ENCODE data around the gene FOXA3.

The FOXA3 gene

GRCh38 chr19:45873219-45873772 lies 9.2 kb downstream of the FOXA3 start:
- DNase-seq (ENCODE audit: low spot score): no peak

GRCh38 chr19:45874620-45874966 lies 10.5 kb downstream of the FOXA3 start:
- no peak for DNase-seq (ENCODE audit: low spot score)

- no peak for DNase-seq (ENCODE audit: low spot score)
Measured at GRCh38 chr19:45876161-45876410, 12.0 kb downstream of the FOXA3 start.

- DNase-seq (ENCODE audit: low spot score): no peak
Measured at GRCh38 chr19:45876411-45877197, 12.5 kb downstream of the FOXA3 start.

DNA sequence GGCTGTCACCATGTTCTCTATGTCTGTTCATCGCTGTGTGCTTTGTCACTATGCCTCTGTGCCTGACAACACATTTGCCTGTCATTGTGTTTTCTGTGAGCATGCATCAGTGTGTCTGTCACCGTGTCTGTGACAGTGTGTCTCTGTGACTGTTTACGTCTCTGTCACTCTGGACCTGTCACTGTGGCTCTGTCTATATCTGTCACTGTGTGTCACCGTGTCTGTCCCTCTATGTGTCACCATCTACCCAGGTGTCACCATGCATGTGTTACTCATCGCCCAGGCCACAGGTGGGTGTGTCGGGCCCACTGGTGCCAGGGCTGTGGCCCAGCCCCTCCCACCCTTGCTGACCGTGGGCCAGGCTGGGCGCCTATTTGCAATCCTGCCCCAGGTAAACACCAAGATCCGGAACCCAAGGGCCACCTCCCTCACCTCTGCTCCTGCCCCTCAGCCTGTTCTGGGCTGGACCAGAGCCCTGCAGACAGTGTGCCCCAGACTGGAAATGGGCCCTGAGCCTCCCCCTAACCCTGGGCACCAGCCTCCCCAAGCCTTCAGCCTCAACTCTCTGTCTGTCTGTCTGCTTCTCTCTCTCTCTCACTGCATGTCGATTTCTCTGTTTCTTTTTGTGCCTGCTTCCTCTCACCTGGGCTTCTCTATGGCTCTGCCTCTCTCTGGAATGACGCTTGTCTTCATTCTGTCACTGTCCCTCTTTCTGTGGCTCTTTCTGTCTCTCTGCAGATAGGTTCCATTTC lies 14.1 kb downstream of the FOXA3 start:
- no peak for DNase-seq (ENCODE audit: low spot score)

GRCh38 chr19:45879055-45879454 lies 14.9 kb downstream of the FOXA3 start:
- no peak for DNase-seq (ENCODE audit: low spot score)

GRCh38 chr19:45879971-45880370 lies 15.8 kb downstream of the FOXA3 start:
- DNase-seq (ENCODE audit: low spot score): no peak

- DNase-seq (ENCODE audit: low spot score): no peak
Measured at GRCh38 chr19:45881082-45881908, 17.2 kb downstream of the FOXA3 start.

DNA sequence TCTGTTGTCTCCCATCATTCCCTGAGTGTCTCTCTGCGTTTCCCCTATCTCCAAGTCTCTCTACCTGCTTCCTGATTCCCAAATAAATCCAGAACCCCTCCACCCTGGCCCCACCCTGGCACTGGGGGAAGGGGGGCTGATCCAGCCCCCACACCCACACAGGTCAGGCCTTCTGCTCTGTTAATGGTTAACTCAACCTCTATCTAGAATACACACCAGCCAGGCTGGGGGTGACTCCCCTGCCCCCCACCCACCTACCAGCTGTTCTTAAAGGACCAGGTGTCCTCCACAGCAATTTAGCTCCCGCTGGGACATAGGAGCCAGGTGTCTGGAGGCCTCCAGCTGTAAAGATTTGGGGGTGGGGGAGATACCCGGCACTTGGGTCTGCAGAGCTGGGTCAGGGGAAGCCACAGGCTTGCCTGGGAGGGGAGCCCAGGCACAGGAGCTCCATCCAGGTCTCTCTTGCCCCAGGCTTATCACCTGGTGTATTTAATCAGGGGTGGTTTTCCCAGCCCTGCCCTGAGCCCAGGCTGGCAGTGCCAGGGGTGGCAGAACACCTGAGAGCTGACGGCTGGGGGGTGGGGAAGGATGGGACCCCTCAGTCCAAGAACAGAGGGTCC lies 17.9 kb downstream of the FOXA3 start:
- no peak for DNase-seq (ENCODE audit: low spot score)

GRCh38 chr19:45882652-45883585 lies 18.8 kb downstream of the FOXA3 start:
- DNase-seq (ENCODE audit: low spot score): peak; percentile 24

DNA sequence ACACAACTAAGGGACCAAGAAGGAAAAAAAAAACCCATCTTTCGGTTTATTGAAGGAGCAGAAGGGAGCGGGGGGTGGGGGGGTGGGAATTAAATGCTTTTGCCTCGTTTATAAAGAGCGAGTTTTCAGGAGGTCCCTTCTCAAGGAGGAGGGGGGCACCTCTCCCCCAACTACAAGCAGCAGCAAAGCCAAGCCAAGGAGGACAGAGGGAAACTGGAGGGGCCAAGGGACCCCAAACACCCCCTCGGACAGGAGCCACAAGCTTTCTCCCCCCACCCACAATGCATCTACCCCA lies 19.4 kb downstream of the FOXA3 start:
- DNase-seq (ENCODE audit: low spot score): no peak

GRCh38 chr19:45883881-45884681 lies 20.0 kb downstream of the FOXA3 start:
- no peak for DNase-seq (ENCODE audit: low spot score)

DNA sequence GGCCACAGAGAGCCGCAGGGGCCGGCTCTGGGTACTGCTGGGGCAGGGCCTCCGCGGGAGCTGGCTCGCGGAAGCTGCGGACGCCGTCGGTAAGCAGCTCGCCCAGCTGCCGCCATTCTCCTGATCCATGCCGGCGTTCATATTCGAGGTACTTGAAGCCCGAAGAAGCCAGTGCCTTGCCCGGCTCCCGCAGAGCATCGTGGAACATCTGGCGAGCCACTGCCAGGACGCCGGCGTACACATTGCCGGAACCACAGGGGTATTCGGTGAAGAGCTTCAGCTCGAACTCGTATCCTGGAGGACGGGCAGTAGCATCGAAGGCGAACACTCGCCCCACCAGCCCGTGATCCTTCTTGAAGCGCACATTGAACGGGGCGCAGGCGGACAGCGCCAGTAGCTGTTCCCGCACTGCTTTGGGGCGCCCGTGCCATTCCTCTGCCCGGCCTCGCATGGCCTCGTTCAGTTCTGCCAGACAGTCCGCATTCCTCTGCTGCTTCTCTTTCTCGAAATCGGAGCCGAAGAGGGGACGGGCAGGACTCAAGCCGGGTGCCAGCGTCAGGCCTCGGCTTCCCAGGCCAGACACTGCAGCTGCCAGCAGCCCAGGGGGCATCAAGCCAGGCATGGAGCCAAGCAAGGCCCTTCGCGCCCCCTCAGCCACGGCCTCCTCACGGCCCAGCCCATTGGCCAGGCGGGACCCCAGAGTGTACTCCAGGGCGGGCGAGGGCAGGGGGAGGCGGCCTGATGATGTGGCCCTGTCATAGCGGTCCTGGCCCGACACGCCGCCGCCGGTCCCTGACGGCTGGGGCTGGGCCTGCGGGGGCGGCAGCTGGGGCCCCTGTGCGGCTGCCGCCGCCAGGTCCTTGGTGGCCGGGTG lies 20.8 kb downstream of the FOXA3 start:
- no peak for DNase-seq (ENCODE audit: low spot score)

DNA sequence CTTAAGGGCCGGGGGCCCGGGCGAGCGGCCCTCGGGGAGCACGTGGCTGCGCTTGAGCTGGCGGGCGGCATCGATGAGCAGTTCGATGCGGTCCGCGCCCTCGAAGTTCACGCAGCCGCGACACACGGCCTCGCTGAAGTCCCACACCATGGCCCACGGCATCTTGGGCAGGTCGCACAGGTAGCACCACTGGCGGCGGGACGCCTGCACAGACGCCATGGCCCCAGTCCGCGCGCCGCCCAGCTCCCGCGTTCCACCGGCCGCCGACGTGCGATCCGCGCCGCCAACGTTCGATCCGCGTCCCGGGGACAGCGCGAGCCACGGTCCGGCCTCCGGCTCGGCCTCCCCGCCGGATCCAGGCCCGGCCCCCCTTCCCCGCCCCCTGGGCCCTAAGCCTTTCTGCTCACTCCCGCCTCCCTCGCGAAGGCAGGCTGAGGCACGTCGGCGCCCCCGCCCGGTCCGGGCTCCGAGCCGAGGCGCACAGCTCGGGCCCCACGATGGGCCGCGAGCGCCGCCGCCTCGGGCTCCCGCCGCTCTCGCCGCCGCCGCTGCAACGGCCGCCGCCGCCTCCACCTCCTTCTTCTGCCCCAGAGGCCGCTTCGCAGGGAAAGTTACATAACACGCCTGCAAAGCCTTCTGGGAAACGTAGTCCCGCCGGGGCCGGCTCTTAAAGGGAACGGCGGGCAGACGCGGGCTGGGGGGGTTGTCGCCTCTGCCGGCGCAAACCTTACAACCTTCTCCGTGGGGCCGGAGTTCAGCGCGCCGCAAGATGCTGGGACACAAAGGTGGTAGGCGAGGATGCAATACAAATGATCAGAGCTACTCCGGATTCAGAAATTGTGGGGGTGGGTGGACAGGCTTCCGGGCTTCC lies 21.7 kb downstream of the FOXA3 start, which contains the start of gene IRF2BP1:
Gene IRF2BP1 (minus strand): TSS at position 586 of the 871 bp plus-strand sequence. CDS start 367 bp downstream, at position 219.
- peak; percentile 91 for DNase-seq (ENCODE audit: low spot score)

DNA sequence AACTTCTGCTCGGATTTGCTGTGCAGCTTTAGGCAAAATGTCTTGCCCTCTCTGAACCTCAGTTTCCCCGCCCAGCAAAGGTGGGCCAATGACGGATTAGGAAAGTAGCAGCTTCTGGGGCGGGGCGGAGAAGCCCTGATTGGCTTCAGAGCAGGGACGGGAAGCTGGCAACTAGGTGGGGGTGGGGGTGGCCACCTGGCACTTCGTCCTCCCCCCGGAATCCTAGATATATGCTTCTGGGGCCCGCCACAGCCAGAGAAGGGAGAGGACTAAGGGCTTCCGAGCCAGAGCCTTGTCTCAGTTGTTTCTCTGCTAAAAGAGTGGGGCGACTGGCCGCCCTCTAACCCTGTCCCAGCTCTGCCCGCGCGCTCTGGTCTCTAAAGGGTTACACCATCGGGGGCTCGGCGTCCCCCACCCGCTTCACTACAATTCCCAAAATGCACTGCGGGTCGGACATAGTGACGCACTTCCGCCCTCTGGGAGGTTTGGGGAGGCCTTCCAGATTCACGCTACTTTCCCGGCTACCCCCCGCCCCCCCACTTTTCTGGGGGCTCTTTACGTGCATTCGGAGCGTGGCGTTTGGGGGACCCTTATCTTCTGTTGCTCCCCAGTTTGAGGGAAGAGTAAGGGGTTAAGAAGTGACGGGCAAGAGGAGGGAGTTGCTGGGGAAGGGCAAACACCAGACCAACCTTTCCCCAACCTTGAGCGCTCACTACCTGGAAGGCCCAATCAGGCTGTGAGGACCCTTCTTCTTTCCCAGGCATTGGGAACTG lies 22.5 kb downstream of the FOXA3 start:
- DNase-seq (ENCODE audit: low spot score): peak; percentile 94

- DNase-seq (ENCODE audit: low spot score): no peak
Measured at GRCh38 chr19:45887200-45887710, 23.1 kb downstream of the FOXA3 start.

DNA sequence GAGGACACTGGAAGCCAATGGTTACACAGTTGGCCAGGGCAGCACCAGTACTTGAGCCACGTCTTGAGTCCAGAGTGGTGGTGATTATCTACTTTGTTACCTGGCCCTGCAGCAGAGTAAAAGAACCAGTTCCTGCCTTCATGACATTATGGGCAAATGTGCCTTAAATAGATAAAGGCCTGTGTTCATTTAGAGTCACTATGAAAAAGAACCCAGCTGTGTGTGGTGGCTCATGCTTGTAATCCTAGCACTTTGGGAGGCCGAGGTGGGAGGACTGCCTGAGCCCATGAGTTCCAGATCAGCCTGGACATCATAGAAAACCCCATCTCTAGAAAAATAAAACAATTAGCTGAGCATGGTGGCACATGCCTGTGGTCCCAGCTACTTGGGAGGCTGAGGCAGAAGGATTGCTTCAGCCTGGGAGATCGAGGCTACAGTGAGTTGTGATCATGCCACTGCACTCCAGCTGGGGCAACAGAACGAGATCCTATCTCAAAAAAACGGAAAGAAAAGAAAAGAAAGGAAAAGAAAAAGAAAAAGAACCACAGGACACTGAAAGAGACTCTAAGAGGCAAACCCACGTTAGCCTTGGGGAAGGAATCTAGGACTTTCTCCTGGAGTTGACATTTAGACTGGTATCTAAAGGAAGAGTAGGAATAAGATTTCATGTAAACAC lies 25.2 kb downstream of the FOXA3 start:
- no peak for DNase-seq (ENCODE audit: low spot score)
